Measurements from ENCODE around the gene COX8C.
"Not testable (repeated sequence)": the region's sequence is repeated elsewhere in the genome, so short reads cannot be mapped to it uniquely, and the experiment has no call there.

The COX8C gene

GRCh38 chr14:93337884-93338283 is 9.1 kb upstream of the COX8C start:
- TF ChIP-seq CTCF (conservative IDR thresholded peaks at IDR 0.05; ENCODE audit: low read length), result no peak
- no peak for DNase-seq (ENCODE audit: low read depth)
- no peak overlapping the region for H3K4me3 ChIP-seq (ENCODE audit: low read length)

- DNase-seq (ENCODE audit: low read depth), result no peak
- TF ChIP-seq CTCF (conservative IDR thresholded peaks at IDR 0.05; ENCODE audit: low read length), result no peak
- no peak overlapping the region for H3K4me3 ChIP-seq (ENCODE audit: low read length)
These were observed 3.7 kb upstream of the COX8C start for GRCh38 chr14:93343266-93343665.

- H3K4me3 ChIP-seq (ENCODE audit: low read length), result no peak overlapping the region
- TF ChIP-seq CTCF (conservative IDR thresholded peaks at IDR 0.05; ENCODE audit: low read length), result no peak
- DNase-seq (ENCODE audit: low read depth), result no peak
These were observed 3.2 kb upstream of the COX8C start for GRCh38 chr14:93343797-93344196.

- no peak overlapping the region for H3K4me3 ChIP-seq (ENCODE audit: low read length)
- no peak for TF ChIP-seq CTCF (conservative IDR thresholded peaks at IDR 0.05; ENCODE audit: low read length)
- no peak for DNase-seq (ENCODE audit: low read depth)
These were observed 868 bp downstream of the COX8C start for GRCh38 chr14:93347850-93348249.

GRCh38 chr14:93348292-93348691 is 1.3 kb downstream of the COX8C start:
- TF ChIP-seq CTCF (conservative IDR thresholded peaks at IDR 0.05; ENCODE audit: low read length), result no peak
- no peak overlapping the region for H3K4me3 ChIP-seq (ENCODE audit: low read length)
- no peak for DNase-seq (ENCODE audit: low read depth)

- H3K4me3 ChIP-seq (ENCODE audit: low read length); DNase-seq (ENCODE audit: low read depth): not testable (repeated sequence)
These were observed 7.9 kb downstream of the COX8C start for GRCh38 chr14:93354873-93355272.

- TF ChIP-seq CTCF (conservative IDR thresholded peaks at IDR 0.05; ENCODE audit: low read length), result no peak
- H3K4me3 ChIP-seq (ENCODE audit: low read length), result no peak overlapping the region
- DNase-seq (ENCODE audit: low read depth), result no peak
These were observed 22.2 kb downstream of the COX8C start for GRCh38 chr14:93368996-93369712.
